Cardiac muscle cell (in vitro differentiated cells and primary cell): ENCODE results near the gene SH3BP2. TPM values are rescaled to one million over a fixed set of nuclear protein-coding genes. Genes with fewer than 3 reads are reported as not detected.
A peak's percentile ranks its signal among the peaks of the same experiment; 100 is the strongest.

ENCODE experiments used
- DNase-seq, 2 donors: peaks; one replicate each; pipeline versions ENCODE4 v3.0.0 to v3.0.0-alpha.2; 2010 to 2017; ENCODE audit warnings: low read depth in 1 of 2, low spot score in 1 of 2
- H3K27ac ChIP-seq: fragments of 200-600 bp; sonication (generic); 2 replicates; pipeline ENCODE4 v1.5.1; 2016
- H3K27me3 ChIP-seq: fragments of 200-600 bp; sonication (generic); 2 replicates; pipeline ENCODE4 v1.6.0; 2016; ENCODE audit warnings: control low read depth
- H3K36me3 ChIP-seq: fragments of 200-600 bp; sonication (generic); 2 replicates; pipeline ENCODE4 v1.5.1; 2016; ENCODE audit warnings: control low read depth
- H3K4me1 ChIP-seq: fragments of 200-600 bp; sonication (generic); 2 replicates; pipeline ENCODE4 v1.8.1; 2017; ENCODE audit warnings: low read depth, mild to moderate bottlenecking, mixed run types
- H3K4me3 ChIP-seq: fragments of 200-600 bp; sonication (generic); 2 replicates; pipeline ENCODE4 v1.5.1; 2016; ENCODE audit warnings: mild to moderate bottlenecking
- H3K9me3 ChIP-seq: fragments of 200-600 bp; sonication (generic); 2 replicates; pipeline ENCODE4 v1.5.1; 2017; ENCODE audit warnings: low read depth, mild to moderate bottlenecking, control low read depth
- CTCF ChIP-seq: IDR thresholded peaks from 2 replicates; pipeline ENCODE4 v1.5.1; 2012; ENCODE audit warnings: low read depth, mild to moderate bottlenecking, low read length
- polyA plus RNA-seq: library from polyadenylated mRNA; unstranded; fragments of >200 nt; fragmentation: Nextera tagmentation; extraction: Ambion mirVana; gene quantifications from 2 replicates; pipeline ENCODE4 v1.2.1, GENCODE V29; 2016
- total RNA-seq: library from RNA; depleted of rRNA; stranded (reverse); fragments of >200 nt; gene quantifications from 2 replicates; pipeline ENCODE4 v1.2.3, GENCODE V29; 2016

The SH3BP2 gene
- total and polyA plus RNA-seq, 2 experiments from 2014 or later: 8.5 to 31.7 TPM

DNA sequence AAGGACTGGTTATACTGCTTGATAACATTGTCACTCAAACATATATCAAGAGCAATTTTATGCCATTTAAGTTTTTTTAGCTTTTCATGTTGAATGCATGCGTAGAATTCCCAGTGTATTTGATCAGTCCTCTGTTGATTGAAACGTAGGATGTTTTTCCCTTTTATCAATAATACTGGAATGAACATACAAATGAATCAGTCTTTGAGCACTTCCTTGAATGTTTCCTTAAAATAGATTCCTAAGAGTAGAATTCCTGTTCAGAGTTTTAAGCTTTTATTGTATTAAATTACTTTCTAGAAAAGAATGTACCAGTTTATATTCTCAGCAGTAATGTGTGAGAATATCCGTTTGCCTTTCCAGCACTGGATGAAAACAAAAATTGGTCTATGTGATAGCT, 88.5 kb downstream of the SH3BP2 start:
- DNase-seq: no peak
- peaks cover 8% of the 10 kb centered on the region for H3K4me1 ChIP-seq
- peaks cover 24% of the 10 kb centered on the region for H3K36me3 ChIP-seq
- H3K27me3 ChIP-seq: no peaks in the 10 kb centered on the region
- H3K27ac ChIP-seq: no peak overlapping the region
- no peak for TF ChIP-seq CTCF
- no peak overlapping the region for H3K4me3 ChIP-seq
- H3K9me3 ChIP-seq: no peaks in the 10 kb centered on the region

DNA sequence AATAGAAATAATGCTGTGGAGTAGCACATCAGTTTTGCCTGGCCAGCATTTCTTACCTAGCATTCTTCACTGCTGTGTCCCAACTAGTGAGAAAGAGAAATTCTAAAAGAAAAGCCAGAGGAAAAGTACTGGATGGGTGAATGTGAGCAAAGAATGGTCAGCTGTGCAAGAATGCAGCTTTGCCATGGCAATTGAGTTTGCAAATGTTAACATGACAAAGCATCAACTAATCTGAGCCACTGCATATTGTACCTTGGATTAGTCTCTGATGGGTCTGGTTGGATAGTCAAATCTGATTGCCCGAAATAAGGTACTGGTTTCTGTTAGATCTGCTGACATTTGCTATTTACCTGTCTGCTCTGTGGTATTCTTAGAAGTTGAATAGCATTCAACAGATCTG, 89.5 kb downstream of the SH3BP2 start:
- peaks cover 24% of the 10 kb centered on the region for H3K36me3 ChIP-seq
- no peak for TF ChIP-seq CTCF
- no peaks in the 10 kb centered on the region for H3K9me3 ChIP-seq
- H3K27ac ChIP-seq: no peak overlapping the region
- H3K27me3 ChIP-seq: no peaks in the 10 kb centered on the region
- no peak for DNase-seq
- peaks cover 17% of the 10 kb centered on the region for H3K4me1 ChIP-seq
- no peak overlapping the region for H3K4me3 ChIP-seq

DNA sequence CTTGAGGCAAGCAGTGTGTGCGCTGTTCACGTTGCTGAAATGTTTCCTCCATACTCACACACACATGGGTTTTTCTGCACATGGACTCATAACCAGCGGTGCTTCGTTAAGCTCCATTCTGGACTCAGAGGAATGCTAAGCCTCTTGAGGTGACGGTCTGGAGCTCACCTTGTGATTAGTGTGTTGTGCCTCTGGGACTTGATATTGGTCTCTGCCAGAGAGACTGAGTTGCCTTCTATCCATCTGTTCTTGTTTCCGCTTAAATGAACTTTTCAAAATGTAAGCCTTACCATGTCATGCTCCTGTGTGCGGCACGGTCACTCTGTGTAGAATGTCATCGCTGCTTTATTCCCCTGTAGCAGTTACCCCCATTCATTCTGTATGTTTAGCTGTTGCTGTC, 93.3 kb downstream of the SH3BP2 start:
- DNase-seq: peak in 1 of 2 donors; percentile 19
- H3K27me3 ChIP-seq: no peaks in the 10 kb centered on the region
- TF ChIP-seq CTCF: no peak
- peaks cover 22% of the 10 kb centered on the region for H3K4me1 ChIP-seq
- peaks cover 20% of the 10 kb centered on the region for H3K36me3 ChIP-seq
- peak overlapping the region; percentile 58 for H3K27ac ChIP-seq
- no peak overlapping the region for H3K4me3 ChIP-seq
- no peaks in the 10 kb centered on the region for H3K9me3 ChIP-seq

- Histone ChIP-seq H3K36me3 (peaks cover 19% of the 10 kb centered on the region), H3K4me1 (peaks cover 22% of the 10 kb centered on the region), H3K4me3 (peak overlapping the region; percentile 9), H3K9me3 (no peaks in the 10 kb centered on the region), H3K27ac (peak overlapping the region; percentile 58), H3K27me3 (no peaks in the 10 kb centered on the region)
- DNase-seq: peak in 1 of 2 donors; percentile 88
- no peak for TF ChIP-seq CTCF
These were observed 93.7 kb downstream of the SH3BP2 start for GRCh38 chr4:2886622-2887021.

- H3K4me1 ChIP-seq: peaks cover 22% of the 10 kb centered on the region
- H3K27me3 ChIP-seq: no peaks in the 10 kb centered on the region
- DNase-seq: no peak
- peak overlapping the region; percentile 58 for H3K27ac ChIP-seq
- no peaks in the 10 kb centered on the region for H3K9me3 ChIP-seq
- no peak for TF ChIP-seq CTCF
- H3K36me3 ChIP-seq: peaks cover 12% of the 10 kb centered on the region
- H3K4me3 ChIP-seq: no peak overlapping the region
These were observed 94.5 kb downstream of the SH3BP2 start for GRCh38 chr4:2887343-2887742.

GRCh38 chr4:2888886-2889285, 96.0 kb downstream of the SH3BP2 start:
- H3K27me3 ChIP-seq: no peaks in the 10 kb centered on the region
- H3K27ac ChIP-seq: no peak overlapping the region
- H3K36me3 ChIP-seq: peaks cover 12% of the 10 kb centered on the region
- TF ChIP-seq CTCF: no peak
- H3K4me1 ChIP-seq: peaks cover 22% of the 10 kb centered on the region
- no peaks in the 10 kb centered on the region for H3K9me3 ChIP-seq
- no peak overlapping the region for H3K4me3 ChIP-seq
- DNase-seq: no peak
